GM21515 (cell line): ENCODE measurements around the gene ZNRF3.

Source experiments
- ATAC-seq: cut with Tn5 transposase; IDR thresholded peaks from one replicate; pipeline ENCODE4 v1.9.1; 2021; ENCODE audit not compliant: unreplicated experiment

ZNRF3 gene

GRCh38 chr22:28981818-28982499 lies 98.6 kb downstream of the ZNRF3 start:
- ATAC-seq, result no peak

DNA sequence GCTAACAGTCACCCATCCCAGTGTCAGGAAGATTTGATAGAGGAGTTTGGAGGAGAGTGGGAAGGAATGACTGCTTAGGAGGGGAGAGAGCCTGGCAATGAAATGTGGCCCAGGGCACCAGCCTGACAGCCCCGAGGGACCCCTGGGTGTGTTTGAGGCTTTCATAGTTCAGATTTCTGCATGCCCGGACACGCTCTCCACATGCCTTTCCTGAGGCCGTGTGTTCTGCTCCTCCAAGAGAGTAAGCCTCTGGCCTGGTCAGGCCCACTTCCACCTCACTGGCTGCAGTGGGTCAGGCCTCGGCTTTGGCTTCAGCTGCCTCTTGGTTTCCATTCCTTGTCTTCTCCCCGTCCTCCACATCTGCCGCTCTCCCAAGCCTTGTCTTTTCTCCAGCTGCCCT lies 99.8 kb downstream of the ZNRF3 start:
- no peak for ATAC-seq

GRCh38 chr22:28983788-28984441 lies 100.5 kb downstream of the ZNRF3 start:
- ATAC-seq, result no peak

GRCh38 chr22:28984482-28985158 lies 101.2 kb downstream of the ZNRF3 start:
- no peak for ATAC-seq

GRCh38 chr22:28985581-28986290 lies 102.4 kb downstream of the ZNRF3 start:
- no peak for ATAC-seq

DNA sequence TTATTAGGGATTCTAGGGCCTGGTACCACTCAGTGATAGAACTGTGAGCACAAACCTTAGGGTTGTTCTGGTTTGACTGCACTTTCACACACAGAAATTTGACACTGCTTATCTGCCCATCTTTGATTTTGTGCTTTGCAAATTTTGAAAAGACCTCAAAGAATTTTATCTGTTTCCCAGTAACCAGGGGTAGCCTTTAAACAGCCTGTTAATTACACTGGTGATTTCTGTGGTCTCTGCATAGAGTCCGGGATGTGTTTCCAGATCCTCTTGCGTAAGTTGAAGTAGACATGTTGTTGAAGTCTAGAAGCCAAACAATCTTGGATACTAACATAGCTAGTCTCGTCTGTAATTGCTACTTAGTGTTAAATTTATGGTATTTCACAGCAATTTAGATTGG lies 103.0 kb downstream of the ZNRF3 start:
- no peak for ATAC-seq

GRCh38 chr22:28988457-28988856 lies 105.1 kb downstream of the ZNRF3 start:
- no peak for ATAC-seq

DNA sequence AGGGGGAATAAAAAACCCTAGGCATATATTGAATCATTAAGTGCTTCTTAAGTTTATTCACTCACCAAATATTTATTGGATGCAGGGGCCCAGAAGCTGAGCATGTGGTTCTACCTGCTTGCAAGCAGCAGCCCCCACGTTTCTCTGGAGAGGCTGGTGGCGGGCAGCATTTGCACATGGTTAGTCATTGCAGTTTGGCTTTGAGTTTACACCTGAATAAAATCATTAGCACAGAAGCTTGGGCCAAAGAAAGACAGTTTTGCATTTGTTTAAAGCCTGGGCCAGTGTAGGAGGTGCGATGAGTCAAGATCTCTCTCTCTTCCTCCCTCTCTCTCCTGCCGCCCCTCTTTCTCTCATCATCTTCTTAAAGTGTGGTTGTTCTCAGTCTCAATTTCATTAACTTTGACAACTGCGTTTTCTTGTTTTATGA lies 105.7 kb downstream of the ZNRF3 start:
- no peak for ATAC-seq

- ATAC-seq, result no peak
Measured at GRCh38 chr22:28989484-28989883, 106.1 kb downstream of the ZNRF3 start.

DNA sequence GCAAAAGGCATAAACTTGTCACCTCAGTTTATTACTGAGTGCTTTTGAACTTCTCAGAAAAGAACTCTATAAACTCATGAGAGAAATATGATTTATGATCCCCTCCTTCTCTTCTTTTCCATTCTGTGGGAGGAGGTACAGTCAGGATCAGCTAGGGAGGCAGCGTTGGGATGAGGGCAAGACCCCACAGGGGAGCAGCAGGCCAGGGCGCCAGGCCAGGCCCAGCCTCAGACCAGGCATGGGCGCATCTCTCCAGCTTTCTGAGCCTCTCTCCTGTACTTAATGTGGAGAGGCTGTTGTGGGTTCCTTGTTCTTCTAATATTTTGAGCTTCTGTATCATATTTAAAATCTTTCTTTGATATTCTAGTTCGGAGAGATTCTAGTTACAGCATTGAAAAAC lies 106.5 kb downstream of the ZNRF3 start:
- no peak for ATAC-seq

DNA sequence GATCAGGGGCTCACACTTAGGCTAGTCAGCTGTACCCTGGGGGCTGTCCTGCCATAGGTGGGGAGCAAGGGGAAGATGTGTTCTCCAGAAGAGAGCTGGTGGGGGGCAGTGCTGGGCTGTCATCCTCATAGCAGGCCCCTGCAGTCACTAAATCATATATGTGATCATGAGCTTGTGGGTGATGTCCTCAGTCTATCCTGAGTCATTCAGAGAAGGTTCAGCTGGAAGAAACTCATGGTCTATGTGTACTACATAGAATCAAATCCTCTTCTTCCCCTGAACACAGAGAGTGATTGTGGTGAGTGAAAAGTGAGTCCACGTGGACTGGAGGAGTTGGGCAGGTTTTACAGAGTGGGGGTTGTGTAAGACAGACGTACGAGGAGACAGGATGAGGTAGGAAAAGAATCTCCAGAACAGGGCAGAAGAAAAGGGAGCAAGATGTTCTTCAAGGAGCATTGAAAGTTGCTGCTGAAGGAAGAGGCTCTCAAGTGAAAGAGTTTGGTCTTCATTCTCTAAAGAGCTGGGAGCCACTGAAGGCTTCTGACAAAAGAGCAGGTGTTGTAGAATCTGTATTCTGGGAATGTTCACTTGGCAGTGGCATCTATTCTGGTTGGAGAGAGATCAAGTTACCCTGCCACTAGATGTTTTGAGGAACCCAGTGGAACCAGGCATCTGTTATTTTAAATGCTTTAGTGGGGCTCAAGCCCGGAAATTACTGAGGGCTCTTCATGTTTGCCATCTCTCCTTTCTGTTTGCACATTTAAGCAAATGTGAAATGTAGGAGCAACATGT lies 109.4 kb downstream of the ZNRF3 start:
- no peak for ATAC-seq

DNA sequence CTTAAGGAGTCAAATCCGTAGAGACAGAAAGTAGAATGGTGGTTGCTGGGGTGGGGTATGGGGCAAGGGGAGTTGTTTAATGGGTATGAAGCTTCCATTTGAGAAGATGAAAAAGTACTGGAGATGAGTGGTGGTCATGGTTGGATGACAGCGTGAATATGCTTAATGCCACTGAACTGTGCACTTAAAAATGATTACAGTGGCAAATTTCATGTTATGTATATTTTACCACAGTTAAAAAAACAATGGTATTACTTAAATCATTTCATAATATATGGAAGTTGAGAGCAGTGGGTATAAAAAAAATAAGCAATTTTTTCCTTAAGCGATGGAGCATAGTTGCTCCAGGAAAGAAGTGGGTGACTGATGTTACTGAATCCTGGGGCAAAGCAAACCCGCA lies 111.2 kb downstream of the ZNRF3 start:
- ATAC-seq, result no peak

DNA sequence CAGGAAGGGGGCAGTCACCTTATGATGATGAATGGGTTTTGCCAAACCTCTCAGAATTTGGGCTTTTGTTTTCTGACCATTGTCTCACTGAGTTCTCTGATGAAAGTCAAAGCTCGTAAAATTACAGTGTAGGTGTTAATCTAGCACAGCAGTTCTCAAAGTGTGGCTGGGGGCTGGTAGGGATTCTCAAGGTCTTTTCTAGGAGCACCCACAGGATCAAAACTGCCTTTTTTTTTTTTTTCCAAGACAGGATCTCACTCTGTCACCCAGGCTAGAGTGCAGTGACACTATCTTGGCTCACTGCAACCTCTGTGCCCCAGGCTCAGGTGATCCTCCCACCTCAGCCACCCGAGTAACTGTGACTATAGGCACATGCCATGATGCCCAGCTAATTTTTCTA lies 112.2 kb downstream of the ZNRF3 start:
- no peak for ATAC-seq

DNA sequence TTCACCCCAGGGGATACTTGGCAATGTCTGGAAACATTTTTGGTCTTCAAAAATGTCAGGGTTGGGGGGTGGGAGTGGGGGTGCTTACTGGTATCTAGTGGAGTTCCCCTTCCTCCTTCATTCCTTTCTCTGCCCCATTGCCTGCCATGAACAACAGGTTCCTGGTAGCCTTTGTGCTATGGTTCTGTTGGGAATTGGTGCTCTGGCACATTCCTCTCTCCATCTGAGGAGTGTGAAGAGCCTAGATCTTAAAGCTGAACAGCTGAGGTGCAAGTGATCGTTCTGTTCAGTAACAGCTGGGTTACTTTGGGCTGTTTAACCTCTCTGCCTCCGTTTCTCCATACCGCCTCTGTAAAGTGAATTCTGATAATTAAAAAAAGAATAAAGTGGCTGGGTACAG lies 114.0 kb downstream of the ZNRF3 start:
- ATAC-seq, result no peak

DNA sequence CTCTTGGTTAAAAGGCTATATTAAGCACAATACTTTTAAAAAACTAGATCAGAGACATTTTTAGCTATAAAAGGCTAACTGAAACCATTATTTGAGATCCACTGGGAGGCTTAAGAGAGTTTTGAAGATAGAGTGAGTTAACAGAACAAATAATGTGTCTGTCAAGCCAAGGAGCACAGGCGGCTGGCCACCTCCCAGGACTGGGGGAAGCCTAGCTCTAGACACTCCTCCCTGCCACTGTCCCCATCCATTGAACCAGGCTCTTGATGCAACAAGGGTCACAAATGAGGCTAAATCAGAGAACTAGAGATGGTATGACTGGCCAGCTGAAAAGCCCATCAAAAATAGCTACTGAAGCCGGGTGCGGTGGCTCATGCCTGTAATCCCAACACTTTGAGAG lies 115.3 kb downstream of the ZNRF3 start:
- no peak for ATAC-seq

- ATAC-seq, result no peak
Measured at GRCh38 chr22:28999510-28999909, 116.1 kb downstream of the ZNRF3 start.

DNA sequence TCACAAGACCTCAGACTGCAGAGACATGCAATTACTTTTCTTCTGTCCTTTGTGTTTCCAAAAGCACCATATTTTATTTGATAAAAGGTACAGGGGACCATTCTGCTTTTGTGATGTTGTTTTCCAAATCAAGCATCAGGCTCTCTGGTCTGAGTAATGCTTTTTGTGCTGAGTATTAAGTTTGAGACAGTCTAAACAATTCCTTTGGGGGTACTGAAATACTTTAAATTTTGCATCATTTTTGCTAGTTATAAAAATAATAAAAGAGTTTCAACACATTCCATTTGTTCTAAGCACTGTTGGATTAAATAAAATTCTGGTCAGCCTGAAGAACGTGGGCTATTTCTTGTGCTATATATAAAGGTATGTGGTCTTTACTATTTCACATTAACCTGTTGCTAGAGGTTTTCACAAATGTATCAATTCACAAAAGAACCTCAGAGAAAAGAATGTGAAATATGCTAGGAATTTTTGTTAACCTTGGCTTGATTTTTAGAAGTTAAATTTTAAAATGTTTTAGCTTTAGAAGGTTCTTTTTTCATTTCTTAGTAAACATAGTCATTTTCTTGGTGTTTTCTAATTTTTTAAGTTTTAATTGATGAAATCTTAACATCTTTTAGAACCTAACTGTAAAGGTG lies 116.7 kb downstream of the ZNRF3 start:
- no peak for ATAC-seq

DNA sequence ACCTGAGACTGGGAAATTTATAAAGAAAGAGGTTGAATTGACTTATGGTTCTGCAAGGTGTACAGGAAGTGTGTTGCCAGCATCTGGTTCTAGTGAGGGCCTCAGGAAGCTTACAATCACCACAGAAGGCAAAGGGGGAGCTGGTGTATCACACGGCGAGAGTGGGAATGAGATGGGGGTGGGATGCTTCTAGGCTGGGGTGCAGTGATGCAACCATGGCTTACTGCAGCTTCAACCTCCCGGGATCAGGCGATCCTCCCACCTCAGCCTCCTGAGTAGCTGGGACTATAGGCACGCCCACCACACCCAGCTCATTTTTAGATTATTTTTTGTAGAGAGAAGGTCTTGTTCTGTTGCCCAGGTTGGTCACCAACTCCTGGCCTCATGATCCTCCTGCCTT lies 117.3 kb downstream of the ZNRF3 start:
- ATAC-seq, result no peak

DNA sequence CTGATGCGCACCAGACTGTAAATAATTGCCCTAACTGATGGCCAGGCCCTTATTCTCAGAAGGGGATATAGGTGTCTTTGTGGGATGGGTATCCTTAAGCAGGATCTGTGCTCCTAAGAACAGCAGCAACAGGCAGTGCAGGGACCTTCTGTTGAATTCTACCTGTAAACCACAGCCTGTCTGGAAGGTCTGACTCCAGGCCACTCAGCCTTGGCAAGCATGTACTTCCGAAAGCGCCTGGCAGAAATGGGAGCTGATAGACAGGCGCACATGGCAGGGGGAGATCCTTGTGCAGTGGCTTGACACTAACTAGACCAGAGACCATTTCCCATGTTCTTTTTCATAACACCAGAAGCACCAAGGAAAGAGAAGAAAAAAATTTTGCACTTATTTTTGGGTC lies 119.2 kb downstream of the ZNRF3 start:
- ATAC-seq, result no peak

DNA sequence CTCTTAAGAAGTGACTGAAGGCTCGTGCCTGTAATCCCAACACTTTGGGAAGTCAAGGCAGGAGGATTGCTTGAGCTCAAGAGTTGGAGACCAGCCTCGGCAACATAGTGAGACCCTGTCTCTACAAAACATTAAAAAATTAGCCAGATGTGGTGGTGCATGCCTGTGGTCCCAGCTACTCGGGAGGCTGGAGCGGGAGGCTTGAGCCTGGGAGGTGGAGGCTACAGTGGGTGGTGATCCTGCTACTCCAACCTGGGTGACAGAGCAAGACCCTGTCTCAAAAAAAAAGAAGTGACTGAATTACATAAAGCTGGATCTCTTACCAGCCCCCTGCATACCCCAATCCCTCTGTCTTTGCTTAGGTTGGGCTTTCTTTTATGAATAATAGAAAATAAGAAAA lies 120.2 kb downstream of the ZNRF3 start:
- no peak for ATAC-seq
